HG03108 (cell line): Measurements from ENCODE around the gene KRTAP20-2.

Experiments used
- ATAC-seq: cut with Tn5 transposase; IDR thresholded peaks from one replicate; pipeline ENCODE4 v1.9.1; 2021; ENCODE audit warnings: moderate library complexity; ENCODE audit not compliant: unreplicated experiment

The KRTAP20-2 gene

GRCh38 chr21:30672985-30673650, 38.1 kb downstream of the KRTAP20-2 start:
- no peak for ATAC-seq

- no peak for ATAC-seq
Observed at GRCh38 chr21:30674312-30674711, 39.3 kb downstream of the KRTAP20-2 start.

- ATAC-seq, result no peak
Observed at GRCh38 chr21:30676737-30677136, 41.7 kb downstream of the KRTAP20-2 start.

DNA sequence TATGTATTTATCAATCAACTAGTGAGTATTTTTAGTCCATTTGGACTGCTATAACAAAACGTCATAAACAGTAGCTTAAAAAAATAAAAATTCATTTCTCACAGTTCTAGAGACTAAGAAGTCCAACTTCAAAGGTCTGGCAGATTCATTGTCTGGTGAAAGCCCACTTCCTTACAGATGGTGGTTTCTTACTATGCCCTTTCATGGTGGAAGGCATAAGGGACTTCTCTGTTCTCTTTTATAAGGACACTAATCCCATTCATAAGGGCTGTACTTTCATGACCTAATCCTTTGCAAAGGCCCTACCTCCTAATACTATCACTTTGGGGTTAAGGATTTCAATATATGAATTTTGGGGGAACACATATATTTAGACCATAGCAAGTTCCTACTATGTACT, 45.6 kb downstream of the KRTAP20-2 start:
- ATAC-seq, result no peak

DNA sequence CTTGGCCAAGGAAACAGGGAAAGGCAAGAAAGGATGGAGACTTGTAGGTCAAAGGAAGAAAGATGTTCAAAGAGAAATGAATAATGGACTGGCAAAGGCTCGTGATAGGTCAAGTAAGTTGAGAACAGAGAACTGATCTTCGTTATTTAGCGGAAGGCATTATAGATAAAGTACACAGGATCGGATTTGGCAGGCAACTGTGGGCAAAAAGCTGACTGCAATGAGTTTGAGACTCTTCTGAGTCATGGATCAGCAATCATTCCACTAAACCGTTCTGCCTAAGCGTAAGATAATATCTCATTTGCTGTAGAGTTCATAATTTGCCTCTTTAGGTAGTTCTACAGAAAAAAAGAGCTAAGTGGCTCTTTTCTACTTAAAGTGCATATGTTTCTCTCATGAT, 49.5 kb downstream of the KRTAP20-2 start:
- ATAC-seq, result no peak
